GM06990 (cell line): ENCODE results near the gene LATS2.

Experiments
- DNase-seq: peaks from one replicate; pipeline ENCODE4 v3.0.0-alpha.2; 2011; ENCODE audit not compliant: insufficient read length; ENCODE audit errors: extremely low read depth
- H3K27me3 ChIP-seq: replicated peaks from 2 replicates; pipeline ENCODE4 v1.6.0; 2011; ENCODE audit warnings: low read length; ENCODE audit not compliant: control insufficient read depth, insufficient read depth
- H3K36me3 ChIP-seq: 2 replicates; pipeline ENCODE4 v1.5.1; 2011; ENCODE audit warnings: low read length; ENCODE audit not compliant: control insufficient read depth, insufficient read depth
- H3K4me3 ChIP-seq: replicated peaks from 2 replicates; pipeline ENCODE4 v1.5.1; 2011; ENCODE audit warnings: low read depth, mild to moderate bottlenecking, control low read depth, low read length
- CTCF ChIP-seq: IDR thresholded peaks from 2 replicates; pipeline ENCODE4 v1.5.1; 2011; ENCODE audit warnings: low read length, control low read depth, mild to moderate bottlenecking, inconsistent platforms; ENCODE audit not compliant: insufficient read depth, poor library complexity, severe bottlenecking

Gene LATS2

GRCh38 chr13:21074546-21074945, 13.2 kb upstream of the LATS2 start:
- Histone ChIP-seq H3K4me3 (no peak overlapping the region), H3K36me3 (no peaks in the 10 kb centered on the region), H3K27me3 (no peaks in the 10 kb centered on the region)
- DNase-seq = no peak
- TF ChIP-seq CTCF = no peak

DNA sequence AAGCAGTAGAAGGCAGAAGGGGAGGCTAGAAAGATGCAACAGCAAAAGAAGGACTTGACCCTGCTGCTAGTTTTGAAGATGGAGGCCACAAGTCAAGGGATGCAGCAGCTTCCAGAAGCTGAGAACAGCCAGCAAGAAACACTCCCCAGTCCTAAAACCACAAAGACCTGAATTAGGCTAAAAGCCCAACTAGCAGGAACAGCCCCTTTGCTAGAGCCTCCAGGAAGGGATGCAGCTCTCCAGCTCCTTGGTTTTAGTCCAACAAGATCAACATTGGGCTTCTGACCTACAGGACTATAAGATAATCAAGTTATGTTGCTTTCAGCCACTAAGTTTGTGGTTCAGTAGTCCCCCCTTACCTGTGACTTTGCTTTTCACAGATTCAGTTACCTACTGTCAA, 10.5 kb upstream of the LATS2 start:
- Histone ChIP-seq H3K27me3 (no peaks in the 10 kb centered on the region), H3K36me3 (no peaks in the 10 kb centered on the region), H3K4me3 (no peak overlapping the region)
- TF ChIP-seq CTCF = no peak
- no peak for DNase-seq

DNA sequence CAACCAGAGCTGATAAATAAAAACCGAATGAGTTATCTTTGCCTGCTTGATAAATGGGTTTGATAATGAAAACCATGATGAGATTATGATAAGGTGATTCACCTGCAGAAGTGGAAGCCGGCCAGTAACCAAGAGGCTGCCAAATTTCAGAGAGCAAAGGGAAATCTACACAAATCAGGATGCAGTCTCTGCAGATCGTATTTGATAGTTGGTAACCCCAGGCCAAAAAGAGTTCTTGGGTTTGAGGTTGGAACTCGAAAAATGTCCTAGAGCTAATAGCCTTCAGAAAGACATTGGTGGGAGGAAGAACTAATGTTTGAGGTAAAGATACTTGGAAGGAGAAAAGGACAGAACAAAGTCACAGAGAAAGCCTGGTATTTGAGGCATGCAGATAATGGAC, 9.6 kb upstream of the LATS2 start:
- Histone ChIP-seq H3K4me3 (no peak overlapping the region), H3K27me3 (no peaks in the 10 kb centered on the region), H3K36me3 (no peaks in the 10 kb centered on the region)
- no peak for TF ChIP-seq CTCF
- DNase-seq = no peak

GRCh38 chr13:21069561-21070004, 8.2 kb upstream of the LATS2 start:
- TF ChIP-seq CTCF = no peak
- H3K4me3 ChIP-seq = no peak overlapping the region
- H3K27me3 ChIP-seq = no peaks in the 10 kb centered on the region
- H3K36me3 ChIP-seq = no peaks in the 10 kb centered on the region
- DNase-seq = no peak

DNA sequence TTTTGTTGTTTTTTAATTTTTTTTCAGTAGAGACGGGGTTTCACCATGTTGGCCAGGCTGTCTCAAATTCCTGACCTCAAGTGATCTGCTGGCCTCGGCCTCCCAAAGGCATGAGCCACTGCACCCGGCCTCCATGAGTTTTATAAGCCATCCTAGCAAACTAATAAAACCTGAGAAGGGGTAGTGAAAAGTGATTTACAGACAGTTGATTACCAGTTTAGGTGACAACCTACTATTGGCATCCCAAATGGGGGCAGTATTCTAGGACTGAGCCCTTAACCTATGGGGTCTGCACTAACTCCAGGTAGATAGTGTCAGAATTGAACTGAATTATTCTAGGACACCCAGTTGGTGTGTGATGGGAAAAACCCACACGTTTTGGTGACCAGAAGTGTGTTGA, 6.5 kb upstream of the LATS2 start:
- DNase-seq = no peak
- no peak for TF ChIP-seq CTCF

GRCh38 chr13:21066946-21067345, 5.6 kb upstream of the LATS2 start:
- DNase-seq = no peak
- Histone ChIP-seq H3K36me3 (no peaks in the 10 kb centered on the region), H3K4me3 (no peak overlapping the region), H3K27me3 (no peaks in the 10 kb centered on the region)
- TF ChIP-seq CTCF = no peak

More for the DNA sequence above, 6.5 kb upstream of the LATS2 start:
- Histone ChIP-seq H3K36me3 (no peaks in the 10 kb centered on the region), H3K4me3 (no peak overlapping the region), H3K27me3 (no peaks in the 10 kb centered on the region)
